ENCODE measurements around the gene NRXN3.

NRXN3 gene

GRCh38 chr14:79703209-79703608, 1533.0 kb downstream of the NRXN3 start:
- no peak overlapping the region for H3K4me2 ChIP-seq (ENCODE audit: low read length)
- H3K27me3 ChIP-seq (ENCODE audit: control insufficient read depth, insufficient read depth, low read length), result no peaks in the 10 kb centered on the region
- H3K36me3 ChIP-seq (ENCODE audit: insufficient read depth, low read length), result no peaks in the 10 kb centered on the region
- no peaks in the 10 kb centered on the region for H3K4me1 ChIP-seq (ENCODE audit: control insufficient read depth, insufficient read depth, low read length)
- H3K4me3 ChIP-seq (ENCODE audit: low read length), result no peak overlapping the region
- H3K9ac ChIP-seq (ENCODE audit: low read depth, low read length), result no peak overlapping the region
- H3K9me3 ChIP-seq (replicated peaks; ENCODE audit: low read length), result no peaks in the 10 kb centered on the region

- no peak overlapping the region for H3K4me3 ChIP-seq (ENCODE audit: low read length)
- no peak overlapping the region for H3K4me2 ChIP-seq (ENCODE audit: low read length)
- no peaks in the 10 kb centered on the region for H3K27me3 ChIP-seq (ENCODE audit: control insufficient read depth, insufficient read depth, low read length)
- H3K9me3 ChIP-seq (replicated peaks; ENCODE audit: low read length), result no peaks in the 10 kb centered on the region
- H3K4me1 ChIP-seq (ENCODE audit: control insufficient read depth, insufficient read depth, low read length), result no peaks in the 10 kb centered on the region
- no peak overlapping the region for H3K9ac ChIP-seq (ENCODE audit: low read depth, low read length)
- no peaks in the 10 kb centered on the region for H3K36me3 ChIP-seq (ENCODE audit: insufficient read depth, low read length)
These were observed 1534.1 kb downstream of the NRXN3 start for GRCh38 chr14:79704041-79704807.

DNA sequence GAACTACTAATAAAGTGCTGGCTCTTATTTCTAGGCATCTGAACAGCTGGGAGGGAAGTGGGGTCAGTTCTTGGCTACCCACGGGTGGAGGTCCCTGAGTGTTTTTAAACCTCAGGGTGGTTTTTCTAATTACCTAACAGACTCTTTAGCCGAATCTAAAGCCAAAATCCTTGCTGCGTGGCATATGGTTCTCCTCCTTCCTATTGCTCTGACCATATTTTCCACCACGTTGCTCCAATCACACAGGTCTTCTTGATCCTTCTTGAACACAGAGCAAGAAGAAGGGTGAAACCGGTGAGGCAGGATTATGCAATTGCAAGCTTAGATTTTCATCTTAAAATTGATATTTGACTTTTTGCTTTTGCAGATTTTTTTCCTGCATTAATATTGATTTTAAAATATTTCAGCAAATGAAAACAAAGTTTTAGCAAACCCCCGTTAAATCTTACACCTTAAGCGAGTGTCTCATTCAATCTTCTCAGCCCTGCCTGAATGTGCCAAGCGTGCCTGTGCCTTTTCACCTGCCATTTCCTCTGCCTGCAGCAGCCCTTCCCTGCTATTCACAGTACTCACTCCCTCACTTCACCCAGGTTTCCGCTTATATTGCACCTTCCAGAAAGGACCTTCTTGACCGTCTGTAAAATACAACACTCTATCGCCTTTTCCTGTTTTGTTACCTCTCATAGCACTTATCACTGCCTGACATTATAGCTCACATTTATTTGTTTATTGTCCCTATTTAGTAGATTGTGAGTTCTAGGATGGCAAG, 1535.1 kb downstream of the NRXN3 start:
- Histone ChIP-seq H3K4me3 (ENCODE audit: low read length) (no peak overlapping the region), H3K9me3 (replicated peaks; ENCODE audit: low read length) (no peaks in the 10 kb centered on the region), H3K36me3 (ENCODE audit: insufficient read depth, low read length) (no peaks in the 10 kb centered on the region), H3K4me1 (ENCODE audit: control insufficient read depth, insufficient read depth, low read length) (no peaks in the 10 kb centered on the region), H3K27me3 (ENCODE audit: control insufficient read depth, insufficient read depth, low read length) (no peaks in the 10 kb centered on the region), H3K9ac (ENCODE audit: low read depth, low read length) (no peak overlapping the region), H3K4me2 (ENCODE audit: low read length) (no peak overlapping the region)

DNA sequence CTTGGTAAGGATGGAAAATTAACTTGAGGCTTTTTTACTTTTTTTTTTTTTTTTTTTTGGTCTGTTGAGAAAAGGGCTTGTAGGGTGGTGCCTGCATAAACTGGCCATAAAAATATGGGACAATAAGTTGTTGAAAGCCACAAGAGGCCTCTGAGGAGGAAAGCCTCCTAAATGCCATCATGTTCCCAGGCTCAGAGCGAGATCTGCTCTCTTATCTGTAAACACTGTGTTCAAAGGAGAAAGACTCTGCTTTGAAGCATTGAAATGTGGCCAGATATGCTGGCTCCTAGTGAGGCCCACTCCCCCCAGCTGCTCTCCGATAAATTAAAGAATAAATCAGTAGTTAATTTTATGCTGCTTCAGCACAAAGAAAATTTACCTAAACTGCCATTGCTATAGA, 1536.2 kb downstream of the NRXN3 start:
- Histone ChIP-seq H3K27me3 (ENCODE audit: control insufficient read depth, insufficient read depth, low read length) (no peaks in the 10 kb centered on the region), H3K4me2 (ENCODE audit: low read length) (no peak overlapping the region), H3K9me3 (replicated peaks; ENCODE audit: low read length) (no peaks in the 10 kb centered on the region), H3K4me3 (ENCODE audit: low read length) (no peak overlapping the region), H3K9ac (ENCODE audit: low read depth, low read length) (no peak overlapping the region), H3K36me3 (ENCODE audit: insufficient read depth, low read length) (no peaks in the 10 kb centered on the region), H3K4me1 (ENCODE audit: control insufficient read depth, insufficient read depth, low read length) (no peaks in the 10 kb centered on the region)

DNA sequence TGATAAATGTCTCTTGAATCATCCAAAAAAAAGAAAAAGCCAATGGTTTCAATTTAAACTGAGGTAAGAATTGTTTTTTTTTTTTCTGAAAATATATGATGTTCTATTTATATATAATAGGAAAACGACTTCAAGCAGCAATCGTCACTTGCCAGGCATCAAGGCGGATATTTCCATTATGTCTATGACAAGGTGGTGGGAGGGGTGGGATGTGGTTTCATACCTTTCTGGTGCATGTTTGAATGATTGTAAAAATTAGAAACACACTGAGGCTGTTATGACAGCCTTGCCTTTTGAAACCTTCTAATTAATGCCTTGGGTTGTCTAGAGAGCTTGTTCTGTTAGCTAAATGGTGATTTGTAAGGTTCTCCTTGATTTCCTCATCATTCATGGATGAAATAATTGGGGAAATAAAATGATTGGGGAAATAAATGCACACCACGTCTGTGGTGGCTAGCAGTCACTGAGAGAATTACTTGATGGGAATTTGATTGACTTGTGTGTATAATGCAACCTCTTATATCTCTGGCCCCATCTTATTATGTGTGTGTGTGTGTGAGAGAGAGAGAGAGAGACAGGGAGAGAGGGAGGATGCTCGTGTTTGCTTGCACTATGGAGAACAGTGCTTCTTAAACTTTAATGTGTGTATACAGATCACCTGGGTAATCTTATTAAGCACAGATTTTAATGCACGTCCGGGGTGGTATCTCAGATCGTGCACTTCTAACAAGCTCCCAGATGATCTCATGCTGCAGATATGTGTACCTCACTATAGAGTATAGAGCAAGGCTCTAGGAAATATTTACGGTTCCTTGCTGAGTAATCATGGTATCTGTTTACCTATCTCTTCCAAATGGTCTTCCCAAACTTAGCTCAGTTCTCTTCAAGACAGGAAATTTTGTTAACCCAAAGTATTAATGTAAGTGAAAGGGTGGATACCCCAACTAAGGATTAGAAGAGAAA, 1538.5 kb downstream of the NRXN3 start:
- no peaks in the 10 kb centered on the region for H3K4me1 ChIP-seq (ENCODE audit: control insufficient read depth, insufficient read depth, low read length)
- no peak overlapping the region for H3K4me2 ChIP-seq (ENCODE audit: low read length)
- no peaks in the 10 kb centered on the region for H3K27me3 ChIP-seq (ENCODE audit: control insufficient read depth, insufficient read depth, low read length)
- H3K9ac ChIP-seq (ENCODE audit: low read depth, low read length), result no peak overlapping the region
- H3K36me3 ChIP-seq (ENCODE audit: insufficient read depth, low read length), result no peaks in the 10 kb centered on the region
- H3K4me3 ChIP-seq (ENCODE audit: low read length), result no peak overlapping the region
- H3K9me3 ChIP-seq (replicated peaks; ENCODE audit: low read length), result no peaks in the 10 kb centered on the region

- Histone ChIP-seq H3K4me3 (ENCODE audit: low read length) (no peak overlapping the region), H3K27me3 (ENCODE audit: control insufficient read depth, insufficient read depth, low read length) (no peaks in the 10 kb centered on the region), H3K36me3 (ENCODE audit: insufficient read depth, low read length) (no peaks in the 10 kb centered on the region), H3K9me3 (replicated peaks; ENCODE audit: low read length) (no peaks in the 10 kb centered on the region), H3K4me2 (ENCODE audit: low read length) (no peak overlapping the region), H3K9ac (ENCODE audit: low read depth, low read length) (no peak overlapping the region), H3K4me1 (ENCODE audit: control insufficient read depth, insufficient read depth, low read length) (no peaks in the 10 kb centered on the region)
These were observed 1539.4 kb downstream of the NRXN3 start for GRCh38 chr14:79709573-79709972.

GRCh38 chr14:79712302-79712950, 1542.3 kb downstream of the NRXN3 start:
- H3K9me3 ChIP-seq (replicated peaks; ENCODE audit: low read length), result no peaks in the 10 kb centered on the region
- H3K4me3 ChIP-seq (ENCODE audit: low read length), result no peak overlapping the region
- no peaks in the 10 kb centered on the region for H3K27me3 ChIP-seq (ENCODE audit: control insufficient read depth, insufficient read depth, low read length)
- no peak overlapping the region for H3K9ac ChIP-seq (ENCODE audit: low read depth, low read length)
- H3K36me3 ChIP-seq (ENCODE audit: insufficient read depth, low read length), result no peaks in the 10 kb centered on the region
- no peaks in the 10 kb centered on the region for H3K4me1 ChIP-seq (ENCODE audit: control insufficient read depth, insufficient read depth, low read length)
- H3K4me2 ChIP-seq (ENCODE audit: low read length), result no peak overlapping the region

DNA sequence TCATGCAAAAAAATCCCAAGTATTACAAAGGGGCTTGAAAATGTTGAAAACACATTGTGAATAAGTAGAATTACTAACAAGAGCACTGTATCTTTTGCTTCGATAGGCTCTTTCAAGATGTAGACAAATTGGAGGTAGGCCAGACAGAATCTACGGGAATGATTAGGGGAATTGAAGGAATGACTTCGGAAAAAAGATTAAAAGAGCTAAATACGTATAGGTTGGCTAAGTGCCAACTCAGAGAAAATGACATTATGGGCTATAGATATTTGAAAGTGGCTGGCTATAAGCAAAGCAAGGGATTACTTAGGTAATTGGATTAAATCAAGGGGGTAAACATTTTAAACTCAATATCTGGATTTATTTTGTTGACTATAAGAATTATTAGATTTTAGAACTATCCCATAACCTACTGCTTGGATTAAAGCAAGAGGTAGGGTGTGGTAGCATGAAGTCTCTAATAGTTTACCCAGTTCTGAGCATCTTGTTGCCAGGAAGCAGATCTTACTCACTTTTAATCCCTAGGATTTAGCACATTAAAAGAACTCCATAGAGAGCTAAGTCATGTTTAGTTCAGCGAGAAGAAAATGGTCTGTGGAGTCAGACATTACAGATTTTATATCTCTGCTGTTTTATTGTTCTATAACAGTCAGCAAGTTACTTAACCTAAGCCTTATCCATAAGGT, 1551.4 kb downstream of the NRXN3 start:
- H3K4me3 ChIP-seq (ENCODE audit: low read length), result no peak overlapping the region
- H3K4me2 ChIP-seq (ENCODE audit: low read length), result no peak overlapping the region
- H3K4me1 ChIP-seq (ENCODE audit: control insufficient read depth, insufficient read depth, low read length), result no peaks in the 10 kb centered on the region
- no peaks in the 10 kb centered on the region for H3K9me3 ChIP-seq (replicated peaks; ENCODE audit: low read length)
- no peak overlapping the region for H3K9ac ChIP-seq (ENCODE audit: low read depth, low read length)
- no peaks in the 10 kb centered on the region for H3K36me3 ChIP-seq (ENCODE audit: insufficient read depth, low read length)
- no peaks in the 10 kb centered on the region for H3K27me3 ChIP-seq (ENCODE audit: control insufficient read depth, insufficient read depth, low read length)

DNA sequence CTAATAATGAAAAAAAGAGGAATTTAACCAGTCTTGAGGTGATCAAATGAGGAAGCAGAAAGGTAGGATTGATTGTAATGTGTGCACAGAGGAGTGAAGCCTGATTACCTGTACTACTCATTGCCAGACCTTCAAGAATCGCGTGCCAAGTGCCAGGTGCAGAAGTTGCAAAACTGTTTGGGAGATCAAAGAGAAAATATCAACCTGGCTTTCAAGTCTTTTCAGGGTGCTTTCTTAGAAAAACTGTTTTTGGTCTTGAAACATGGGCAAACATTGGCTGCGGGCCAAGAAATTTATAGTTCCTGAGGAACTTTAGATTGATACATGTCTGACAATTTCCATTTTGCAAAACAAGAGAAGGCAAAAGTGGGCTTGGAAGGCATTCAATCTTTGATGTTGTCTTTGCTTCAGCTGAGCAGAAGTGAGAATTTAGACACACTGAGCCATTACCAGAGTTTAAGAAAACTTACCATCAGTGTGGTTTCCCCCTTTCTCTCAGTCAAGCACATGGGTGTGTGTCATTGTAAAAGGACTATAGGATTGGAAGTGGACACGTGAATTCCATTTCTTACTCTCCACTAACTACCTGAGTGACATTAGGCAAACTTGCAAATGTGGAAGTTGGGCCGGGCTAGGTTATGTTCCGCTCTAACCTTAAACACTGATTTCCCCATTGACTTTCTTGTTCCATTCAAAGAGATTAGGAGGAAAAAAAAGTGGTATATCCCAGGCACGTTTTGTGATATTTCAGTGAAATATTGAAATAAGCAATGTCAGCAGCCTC, 1555.0 kb downstream of the NRXN3 start:
- Histone ChIP-seq H3K4me1 (ENCODE audit: control insufficient read depth, insufficient read depth, low read length) (no peaks in the 10 kb centered on the region), H3K9me3 (replicated peaks; ENCODE audit: low read length) (no peaks in the 10 kb centered on the region), H3K4me2 (ENCODE audit: low read length) (no peak overlapping the region), H3K9ac (ENCODE audit: low read depth, low read length) (no peak overlapping the region), H3K36me3 (ENCODE audit: insufficient read depth, low read length) (no peaks in the 10 kb centered on the region), H3K27me3 (ENCODE audit: control insufficient read depth, insufficient read depth, low read length) (no peaks in the 10 kb centered on the region), H3K4me3 (ENCODE audit: low read length) (no peak overlapping the region)

- Histone ChIP-seq H3K36me3 (ENCODE audit: insufficient read depth, low read length) (no peaks in the 10 kb centered on the region), H3K4me2 (ENCODE audit: low read length) (no peak overlapping the region), H3K27me3 (ENCODE audit: control insufficient read depth, insufficient read depth, low read length) (no peaks in the 10 kb centered on the region), H3K9me3 (replicated peaks; ENCODE audit: low read length) (no peaks in the 10 kb centered on the region), H3K4me1 (ENCODE audit: control insufficient read depth, insufficient read depth, low read length) (peaks cover 6% of the 10 kb centered on the region), H3K4me3 (ENCODE audit: low read length) (no peak overlapping the region), H3K9ac (ENCODE audit: low read depth, low read length) (no peak overlapping the region)
These were observed 1557.7 kb downstream of the NRXN3 start for GRCh38 chr14:79727900-79728299.
